Progenitor cell of endocrine pancreas (in vitro differentiated cells): Measurements from ENCODE around the gene CEP112. TPM values are rescaled to one million over a fixed set of nuclear protein-coding genes. Genes with fewer than 3 reads are reported as not detected.

ENCODE experiments used
- DNase-seq: peaks from one replicate; pipeline ENCODE4 v3.0.0; 2021; ENCODE audit warnings: low spot score; ENCODE audit not compliant: unreplicated experiment
- H3K27ac Mint-ChIP-seq: 2 replicates; pipeline ENCODE4 v1.8.0; 2021; ENCODE audit warnings: mild to moderate bottlenecking, moderate library complexity, mixed read lengths
- H3K27me3 Mint-ChIP-seq: 2 replicates; pipeline ENCODE4 v1.8.0; 2021; ENCODE audit warnings: mixed read lengths
- H3K36me3 Mint-ChIP-seq: 2 replicates; pipeline ENCODE4 v1.8.0; 2022; ENCODE audit warnings: mixed read lengths; ENCODE audit not compliant: insufficient read depth
- H3K4me1 Mint-ChIP-seq: 2 replicates; pipeline ENCODE4 v1.8.0; 2021; ENCODE audit warnings: low read depth, mixed read lengths
- H3K4me3 Mint-ChIP-seq: 2 replicates; pipeline ENCODE4 v1.8.0; 2021; ENCODE audit warnings: low read depth, mild to moderate bottlenecking, moderate library complexity, mixed read lengths
- H3K9me3 Mint-ChIP-seq: 2 replicates; pipeline ENCODE4 v1.8.0; 2021; ENCODE audit warnings: low read depth, mixed read lengths
- total RNA-seq: library from RNA; stranded (reverse); gene quantifications from 2 replicates; pipeline ENCODE4 v1.2.1, GENCODE V29; 2021
- TF ChIP-seq, protein P1 (sequence below): fragments of 200-600 bp; sonication (generic); IDR thresholded peaks from one replicate; pipeline ENCODE4 v1.5.0; 2021; ENCODE audit warnings: antibody characterized with exemption, mild to moderate bottlenecking; ENCODE audit not compliant: unreplicated experiment

CEP112 gene
- total RNA-seq, 1 donor from 2014 or later = 24.3 TPM

DNA sequence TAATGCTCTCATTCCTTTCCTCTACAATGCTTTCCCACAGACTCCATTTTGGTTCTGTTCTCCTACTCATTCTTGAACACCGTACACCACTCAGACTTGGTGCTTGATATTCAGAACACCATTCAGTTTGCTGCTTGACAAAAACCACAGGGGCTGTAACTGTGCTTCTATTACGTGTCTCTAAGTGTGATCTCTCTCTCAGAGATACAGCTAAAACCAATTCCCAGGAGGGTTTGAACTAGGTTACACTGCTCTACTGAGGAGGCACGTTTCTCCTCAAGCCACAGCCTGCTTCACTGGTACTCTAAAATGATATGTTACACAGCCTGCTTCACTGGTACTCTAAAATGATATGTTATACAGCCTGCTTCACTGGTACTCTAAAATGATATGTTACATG, 175.7 kb downstream of the CEP112 start:
- no peak overlapping the region for H3K4me3 Mint-ChIP-seq
- H3K27me3 Mint-ChIP-seq = no peaks in the 10 kb centered on the region
- no peak for DNase-seq
- H3K36me3 Mint-ChIP-seq = peaks cover 6% of the 10 kb centered on the region
- peaks cover under 1% of the 10 kb centered on the region for H3K9me3 Mint-ChIP-seq
- no peak overlapping the region for H3K27ac Mint-ChIP-seq
- H3K4me1 Mint-ChIP-seq = peaks cover 7% of the 10 kb centered on the region
- TF ChIP-seq, protein P1, sequence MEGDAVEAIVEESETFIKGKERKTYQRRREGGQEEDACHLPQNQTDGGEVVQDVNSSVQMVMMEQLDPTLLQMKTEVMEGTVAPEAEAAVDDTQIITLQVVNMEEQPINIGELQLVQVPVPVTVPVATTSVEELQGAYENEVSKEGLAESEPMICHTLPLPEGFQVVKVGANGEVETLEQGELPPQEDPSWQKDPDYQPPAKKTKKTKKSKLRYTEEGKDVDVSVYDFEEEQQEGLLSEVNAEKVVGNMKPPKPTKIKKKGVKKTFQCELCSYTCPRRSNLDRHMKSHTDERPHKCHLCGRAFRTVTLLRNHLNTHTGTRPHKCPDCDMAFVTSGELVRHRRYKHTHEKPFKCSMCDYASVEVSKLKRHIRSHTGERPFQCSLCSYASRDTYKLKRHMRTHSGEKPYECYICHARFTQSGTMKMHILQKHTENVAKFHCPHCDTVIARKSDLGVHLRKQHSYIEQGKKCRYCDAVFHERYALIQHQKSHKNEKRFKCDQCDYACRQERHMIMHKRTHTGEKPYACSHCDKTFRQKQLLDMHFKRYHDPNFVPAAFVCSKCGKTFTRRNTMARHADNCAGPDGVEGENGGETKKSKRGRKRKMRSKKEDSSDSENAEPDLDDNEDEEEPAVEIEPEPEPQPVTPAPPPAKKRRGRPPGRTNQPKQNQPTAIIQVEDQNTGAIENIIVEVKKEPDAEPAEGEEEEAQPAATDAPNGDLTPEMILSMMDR = no peak

DNA sequence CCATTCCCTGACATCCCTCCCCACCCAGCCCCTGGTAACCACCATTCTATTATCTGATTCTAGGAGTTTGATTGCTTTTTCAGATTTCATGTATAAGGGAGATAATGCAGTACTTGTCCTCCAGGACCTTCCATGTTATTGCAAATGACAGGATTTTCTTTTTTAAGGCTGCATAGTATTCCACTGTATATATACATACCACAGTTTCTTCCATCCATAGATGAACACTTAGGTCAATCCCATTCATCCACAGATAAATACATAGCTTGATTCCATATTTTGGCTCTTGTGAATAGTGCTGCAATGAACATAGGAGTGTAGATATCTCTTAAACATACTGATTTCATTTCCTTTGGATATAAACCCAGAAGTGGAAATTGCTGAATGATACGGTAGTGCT, 183.3 kb downstream of the CEP112 start:
- Mint-ChIP-seq H3K9me3 (peaks cover 29% of the 10 kb centered on the region), H3K4me1 (no peaks in the 10 kb centered on the region), H3K27ac (no peak overlapping the region), H3K36me3 (peaks cover 14% of the 10 kb centered on the region), H3K4me3 (no peak overlapping the region), H3K27me3 (no peaks in the 10 kb centered on the region)
- TF ChIP-seq, protein P1 = no peak
- no peak for DNase-seq

DNA sequence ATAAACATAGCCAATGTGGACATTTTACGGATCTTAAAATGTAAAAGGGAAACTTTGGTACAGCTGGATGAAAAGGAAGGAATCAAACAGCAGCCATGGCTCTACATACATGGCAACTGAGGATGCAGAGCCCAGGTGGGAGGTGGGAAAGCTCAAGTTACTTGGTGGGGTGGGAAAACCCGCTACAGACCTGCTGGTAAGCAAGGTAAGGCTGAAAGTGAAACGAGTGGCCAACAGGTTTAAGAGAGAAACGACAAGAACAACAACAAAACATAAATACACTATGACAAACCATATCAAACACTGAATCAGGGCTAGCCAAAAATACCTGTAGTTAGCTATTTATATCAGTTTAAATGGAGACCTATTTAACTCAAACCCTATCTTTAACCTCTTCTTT, 185.3 kb downstream of the CEP112 start:
- H3K36me3 Mint-ChIP-seq = peaks cover 14% of the 10 kb centered on the region
- H3K9me3 Mint-ChIP-seq = peaks cover 32% of the 10 kb centered on the region
- no peak for DNase-seq
- no peak overlapping the region for H3K27ac Mint-ChIP-seq
- TF ChIP-seq, protein P1 = no peak
- H3K27me3 Mint-ChIP-seq = no peaks in the 10 kb centered on the region
- no peak overlapping the region for H3K4me3 Mint-ChIP-seq
- H3K4me1 Mint-ChIP-seq = no peaks in the 10 kb centered on the region

DNA sequence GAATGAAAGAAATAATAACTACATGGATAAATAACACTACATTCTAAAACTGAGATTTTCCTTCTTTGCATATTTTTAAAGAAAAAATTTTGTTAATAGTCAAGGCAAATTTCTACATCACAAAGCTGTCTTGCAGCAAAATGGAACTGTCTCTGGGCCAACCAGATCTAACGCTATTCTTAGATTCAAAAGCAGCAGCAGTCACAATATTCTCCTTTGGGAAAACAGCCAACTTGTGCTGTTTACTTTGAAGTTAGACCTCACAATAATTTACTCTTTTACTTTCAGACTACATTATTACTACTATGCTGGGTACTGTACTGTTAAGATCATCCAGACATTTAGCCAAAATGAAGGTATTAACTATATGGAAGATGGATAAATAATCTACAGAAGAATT, 189.1 kb downstream of the CEP112 start:
- no peaks in the 10 kb centered on the region for H3K4me1 Mint-ChIP-seq
- H3K9me3 Mint-ChIP-seq = peaks cover 22% of the 10 kb centered on the region
- no peak overlapping the region for H3K4me3 Mint-ChIP-seq
- peaks cover 20% of the 10 kb centered on the region for H3K36me3 Mint-ChIP-seq
- DNase-seq = no peak
- TF ChIP-seq, protein P1 = no peak
- H3K27ac Mint-ChIP-seq = no peak overlapping the region
- H3K27me3 Mint-ChIP-seq = no peaks in the 10 kb centered on the region

DNA sequence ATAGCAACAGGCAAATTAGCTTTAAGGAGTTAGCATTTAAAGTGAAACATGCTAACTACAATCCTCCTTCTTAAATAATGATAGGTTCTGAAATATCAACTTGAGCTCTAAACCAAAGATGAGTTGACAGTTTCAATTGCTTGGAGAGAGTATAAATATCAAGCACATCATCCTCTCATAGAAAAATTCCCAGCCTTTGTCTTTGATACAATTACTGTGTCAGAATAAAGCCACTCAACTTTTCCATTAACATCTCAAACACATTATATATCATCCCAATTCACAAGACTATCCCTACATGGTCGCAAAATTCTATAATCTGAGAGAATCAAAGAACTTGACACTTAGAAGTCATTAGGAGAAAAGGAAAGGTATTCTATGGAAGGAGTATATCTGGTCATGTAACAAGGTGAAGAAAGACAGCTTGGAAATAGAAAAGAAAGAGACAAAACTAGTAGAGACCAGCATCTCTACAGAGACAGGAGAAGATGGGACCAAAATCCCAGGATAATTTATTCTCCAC, 189.8 kb downstream of the CEP112 start:
- TF ChIP-seq, protein P1 = no peak
- no peaks in the 10 kb centered on the region for H3K4me1 Mint-ChIP-seq
- H3K4me3 Mint-ChIP-seq = no peak overlapping the region
- H3K36me3 Mint-ChIP-seq = peaks cover 20% of the 10 kb centered on the region
- no peak overlapping the region for H3K27ac Mint-ChIP-seq
- no peak for DNase-seq
- H3K9me3 Mint-ChIP-seq = peaks cover 22% of the 10 kb centered on the region
- H3K27me3 Mint-ChIP-seq = no peaks in the 10 kb centered on the region
